GM12864 (cell line): ENCODE data around the gene P2RX6.
"Not testable (repeated sequence)": the region's sequence is repeated elsewhere in the genome, so short reads cannot be mapped to it uniquely, and the experiment has no call there.

Experiments used
- DNase-seq: peaks from one replicate; pipeline ENCODE4 v3.0.0-alpha.2; 2011; ENCODE audit warnings: low read depth
- H3K4me3 ChIP-seq: 2 replicates; pipeline ENCODE4 v1.5.1; 2011; ENCODE audit warnings: mild to moderate bottlenecking, low read depth, low read length, control low read depth
- CTCF ChIP-seq: IDR thresholded peaks from 2 replicates; pipeline ENCODE4 v1.5.1; 2011; ENCODE audit warnings: low read depth, mild to moderate bottlenecking, moderate library complexity, low read length, control low read depth, inconsistent platforms; ENCODE audit errors: missing control alignments

P2RX6 gene

GRCh38 chr22:20970939-20971657 lies 43.9 kb upstream of the P2RX6 start:
- DNase-seq: no peak
- H3K4me3 ChIP-seq: no peak overlapping the region
- no peak for TF ChIP-seq CTCF

DNA sequence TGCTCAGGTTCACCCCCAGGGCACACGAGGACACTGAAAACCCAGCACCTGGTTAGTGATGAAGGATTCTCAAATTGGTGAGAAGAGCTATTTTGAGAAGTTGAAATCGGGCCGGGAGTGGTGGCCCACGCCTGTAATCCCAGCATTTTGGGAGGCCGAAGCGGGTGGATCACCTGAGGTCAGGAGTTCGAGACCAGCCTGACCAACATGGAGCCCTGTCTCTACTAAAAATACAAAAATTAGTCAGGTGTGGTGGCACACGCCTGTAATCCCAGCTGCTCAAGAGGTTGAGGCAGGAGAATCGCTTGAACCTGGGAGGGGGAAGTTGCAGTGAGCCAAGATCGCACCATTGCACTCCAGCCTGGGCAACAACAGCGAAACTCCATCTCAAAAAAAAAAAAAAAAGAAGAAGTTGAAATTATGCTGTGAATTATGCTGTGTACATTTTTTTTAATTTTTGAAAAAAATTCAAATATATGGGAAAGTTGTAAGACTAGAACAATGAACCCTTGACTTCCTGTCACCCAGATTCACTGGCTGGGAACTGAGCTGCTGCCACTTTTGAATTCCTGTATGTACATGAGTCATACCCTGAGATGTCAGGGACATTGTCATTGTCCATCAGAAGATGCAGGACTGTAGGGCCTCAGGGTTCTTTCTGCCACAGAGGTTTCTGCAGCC lies 42.8 kb upstream of the P2RX6 start:
- not testable (repeated sequence) for DNase-seq, H3K4me3 ChIP-seq

DNA sequence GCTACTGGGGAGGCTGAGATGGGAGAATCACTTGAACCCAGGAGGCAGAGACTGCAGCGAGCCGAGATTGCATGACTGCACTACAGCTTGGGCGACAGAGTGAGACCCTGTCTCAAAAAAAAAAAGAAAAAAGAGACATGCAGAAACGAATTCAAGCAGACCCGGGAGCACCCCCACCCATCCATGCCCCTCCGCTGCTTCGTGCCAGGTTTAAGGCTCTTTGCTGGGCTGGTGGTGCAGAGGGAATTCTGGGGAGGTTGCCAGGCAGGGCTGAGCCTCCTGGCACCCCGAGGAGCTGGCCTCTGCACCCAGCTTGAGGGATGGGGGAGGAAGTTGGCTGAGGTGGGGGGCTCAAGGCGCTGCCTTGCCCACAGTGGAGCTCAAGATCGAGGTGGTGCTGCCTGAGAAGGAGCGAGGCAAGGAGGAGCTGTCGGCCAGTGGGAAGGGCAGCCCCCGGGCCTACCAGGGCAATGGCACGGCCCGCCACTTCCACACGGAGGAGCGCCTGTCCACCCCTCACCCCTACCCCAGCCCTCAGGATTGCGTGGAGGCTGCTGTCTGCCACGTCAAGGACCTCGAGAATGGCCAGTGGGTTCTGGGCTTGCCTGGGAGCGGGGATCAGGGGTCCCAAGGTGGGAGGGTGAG lies 41.9 kb upstream of the P2RX6 start:
- no peak for TF ChIP-seq CTCF
- DNase-seq: no peak
- no peak overlapping the region for H3K4me3 ChIP-seq

DNA sequence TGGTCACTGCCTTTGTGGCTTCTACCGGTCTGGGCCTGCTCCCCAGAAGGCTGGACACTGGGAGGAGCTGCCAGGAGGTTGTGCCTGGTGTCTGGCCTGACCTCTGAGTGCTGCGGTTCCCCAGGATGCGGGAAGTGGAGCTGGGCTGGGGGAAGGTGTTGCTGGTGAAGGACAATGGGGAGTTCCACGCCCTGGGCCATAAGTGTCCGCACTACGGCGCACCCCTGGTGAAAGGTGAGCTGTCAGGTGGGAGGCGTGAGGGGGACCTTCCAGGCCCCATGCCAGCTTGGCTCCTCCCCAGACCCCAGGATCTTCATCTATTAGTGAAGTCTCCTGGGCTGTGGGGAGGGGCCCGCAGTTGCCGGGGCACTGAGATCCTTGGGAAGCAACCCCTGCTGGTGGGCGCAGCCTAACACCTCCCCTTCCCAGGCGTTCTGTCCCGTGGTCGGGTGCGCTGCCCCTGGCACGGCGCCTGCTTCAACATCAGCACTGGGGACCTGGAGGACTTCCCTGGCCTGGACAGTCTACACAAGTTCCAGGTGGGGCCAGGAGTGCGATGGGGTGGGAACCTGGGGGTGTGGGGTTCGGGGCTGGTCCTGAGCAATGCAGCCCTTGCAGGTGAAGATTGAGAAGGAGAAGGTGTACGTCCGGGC lies 41.2 kb upstream of the P2RX6 start:
- DNase-seq: no peak
- TF ChIP-seq CTCF: no peak
- H3K4me3 ChIP-seq: no peak overlapping the region

DNA sequence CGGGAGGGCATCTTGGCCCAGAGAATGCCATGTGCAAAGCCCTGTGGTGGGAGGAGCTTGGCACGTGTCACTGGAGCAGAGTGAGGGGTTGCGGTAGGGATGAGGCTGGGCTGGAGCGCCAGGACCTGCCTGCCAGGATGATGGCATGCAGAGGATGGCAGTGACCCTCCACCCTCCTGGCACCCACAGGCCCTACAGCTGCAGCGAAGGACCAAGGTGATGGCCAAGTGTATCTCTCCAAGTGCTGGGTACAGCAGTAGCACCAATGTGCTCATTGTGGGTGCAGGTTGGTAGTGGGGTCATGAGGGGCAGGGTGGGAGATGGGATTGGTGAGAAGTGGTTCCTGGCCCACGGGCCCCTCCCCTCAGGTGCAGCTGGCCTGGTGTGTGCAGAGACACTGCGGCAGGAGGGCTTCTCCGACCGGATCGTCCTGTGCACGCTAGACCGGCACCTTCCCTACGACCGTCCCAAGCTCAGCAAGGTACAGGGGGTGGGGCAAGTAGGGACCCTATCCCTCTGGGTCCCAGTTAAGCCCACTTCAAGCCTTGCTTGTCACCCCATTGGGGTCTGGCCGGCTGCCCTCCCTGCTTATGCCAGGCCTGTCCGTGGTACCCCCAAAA lies 40.5 kb upstream of the P2RX6 start:
- DNase-seq: no peak
- no peak for TF ChIP-seq CTCF
- H3K4me3 ChIP-seq: no peak overlapping the region

DNA sequence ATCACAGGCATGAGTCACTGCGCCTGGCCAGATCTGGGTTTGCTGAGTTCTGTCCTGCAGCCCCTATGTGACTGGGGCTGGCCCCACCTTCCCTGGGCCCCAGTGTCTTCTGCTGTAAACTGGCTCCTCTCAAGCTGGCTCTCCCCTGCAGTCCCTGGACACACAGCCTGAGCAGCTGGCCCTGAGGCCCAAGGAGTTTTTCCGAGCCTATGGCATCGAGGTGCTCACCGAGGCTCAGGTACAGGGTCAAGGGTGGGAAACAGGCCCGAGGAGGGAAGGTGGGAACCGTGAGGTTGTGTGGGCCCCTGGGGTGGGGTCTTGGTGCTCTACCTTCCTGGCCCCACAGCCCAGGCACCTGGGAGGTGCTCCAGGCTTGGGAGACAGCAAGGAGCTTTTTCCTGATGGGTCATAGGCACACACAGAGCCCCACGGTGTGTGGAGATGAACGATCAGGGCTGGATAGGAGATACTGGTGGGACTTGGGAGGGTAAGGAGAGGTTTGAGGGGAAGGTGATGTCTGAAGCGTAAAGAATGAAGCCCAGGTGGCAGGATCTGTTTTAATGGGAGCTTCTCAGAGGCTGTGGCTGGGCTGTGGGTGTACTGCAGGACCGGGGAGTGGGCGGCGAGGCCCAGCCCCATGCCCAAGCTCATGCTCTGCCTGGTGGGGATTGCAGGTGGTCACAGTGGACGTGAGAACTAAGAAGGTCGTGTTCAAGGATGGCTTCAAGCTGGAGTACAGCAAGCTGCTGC lies 39.2 kb upstream of the P2RX6 start:
- no peak for TF ChIP-seq CTCF
- DNase-seq: no peak
- H3K4me3 ChIP-seq: no peak overlapping the region
